GM12873 (cell line): ENCODE measurements around the gene IGSF9B.

Source experiments
- CTCF ChIP-seq: IDR thresholded peaks from 2 replicates; pipeline ENCODE4 v1.5.1; 2012; ENCODE audit warnings: low read depth, mild to moderate bottlenecking, moderate library complexity, low read length, control low read depth; ENCODE audit not compliant: insufficient read depth; ENCODE audit errors: missing control alignments

IGSF9B gene

GRCh38 chr11:133938166-133938565 lies 18.6 kb downstream of the IGSF9B start:
- TF ChIP-seq CTCF: no peak

DNA sequence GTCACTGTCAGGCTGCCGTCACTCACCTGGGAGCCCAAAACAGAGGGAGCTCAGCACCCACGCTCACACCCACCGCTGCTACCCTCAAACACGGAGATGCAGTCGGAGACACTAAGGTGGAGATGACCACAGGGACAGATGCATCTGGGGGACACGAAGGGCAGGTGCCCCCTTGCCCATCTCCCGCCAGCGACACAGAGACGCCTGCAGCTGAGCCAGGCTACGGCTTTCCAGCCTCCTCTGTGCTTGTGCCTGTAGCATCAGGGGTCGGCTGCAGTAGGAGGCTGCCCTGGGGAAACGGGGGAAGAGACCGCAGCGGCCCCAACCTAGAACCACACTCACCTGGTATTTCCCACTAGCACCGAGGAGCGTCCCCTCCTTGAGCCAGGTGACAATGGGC lies 19.3 kb downstream of the IGSF9B start:
- no peak for TF ChIP-seq CTCF

DNA sequence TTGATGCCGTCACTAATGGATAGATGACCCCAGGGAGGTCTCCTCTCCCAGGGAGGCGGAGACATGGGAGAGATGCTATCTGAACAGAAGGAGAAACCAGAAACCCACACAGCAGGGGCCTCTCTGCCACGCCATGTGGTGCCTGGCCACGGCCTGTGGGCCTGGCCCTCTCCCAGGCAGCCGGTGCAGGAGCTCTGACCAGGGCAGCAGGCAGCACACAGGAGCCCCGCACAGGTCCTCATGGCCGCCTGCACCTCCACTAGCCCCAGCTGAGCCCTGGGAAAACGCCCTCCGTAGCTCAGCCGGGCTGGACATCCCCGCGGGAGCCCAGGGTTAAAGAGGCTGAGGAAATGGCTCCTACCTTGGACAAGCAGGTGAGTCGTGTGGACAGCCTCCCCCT lies 19.8 kb downstream of the IGSF9B start:
- no peak for TF ChIP-seq CTCF

- no peak for TF ChIP-seq CTCF
Observed at GRCh38 chr11:133936592-133936991, 20.2 kb downstream of the IGSF9B start.

GRCh38 chr11:133936136-133936535 lies 20.6 kb downstream of the IGSF9B start:
- TF ChIP-seq CTCF: no peak

DNA sequence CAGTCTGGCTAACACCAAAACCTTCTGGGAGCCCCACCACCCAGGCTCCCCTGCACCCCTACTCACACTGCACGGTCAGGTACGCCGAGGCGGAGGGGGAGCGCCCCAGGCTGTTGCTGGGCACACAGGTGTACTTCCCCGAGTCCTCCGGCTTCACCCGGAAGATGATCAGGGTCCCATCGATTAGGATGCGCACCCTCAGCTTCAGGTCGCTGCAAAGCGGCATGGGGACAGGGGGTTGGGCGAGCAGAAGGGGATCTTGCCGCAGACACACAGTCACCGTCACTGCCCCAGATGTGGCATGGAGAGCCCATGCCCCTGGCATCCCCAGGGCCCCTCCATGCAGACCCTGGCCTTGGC lies 21.2 kb downstream of the IGSF9B start:
- TF ChIP-seq CTCF: no peak

GRCh38 chr11:133934599-133935550 lies 21.9 kb downstream of the IGSF9B start:
- no peak for TF ChIP-seq CTCF
